B cell (primary cell): ENCODE measurements around the gene HCN2. TPM values are rescaled to one million over a fixed set of nuclear protein-coding genes. Genes with fewer than 3 reads are reported as not detected.

Experiments
- ATAC-seq: fragments of 200-7000 bp; cut with Tn5 transposase; one replicate; pipeline ENCODE4 v1.10.0; 2021; ENCODE audit warnings: low read depth, mild to moderate bottlenecking, moderate number of reproducible peaks, moderate library complexity
- CTCF ChIA-PET: fragments of 350-600 bp; sonication (Branson Sonifier 250); formaldehyde crosslinking; loops from one replicate; lab custom pipeline; 2021; ENCODE audit warnings: antibody characterized with exemption, inconsistent platforms; lab: Charles Lee
- POLR2A ChIA-PET: fragments of 350-600 bp; sonication (Branson Sonifier 250); formaldehyde crosslinking; loops from one replicate; lab custom pipeline; 2021; ENCODE audit warnings: antibody characterized with exemption; lab: Charles Lee
- DNase-seq: peaks from one replicate; pipeline ENCODE4 v3.0.0; 2013
- H2AFZ ChIP-seq: 2 replicates; pipeline ENCODE4 v1.6.1; 2012; ENCODE audit warnings: mild to moderate bottlenecking, low read depth, low read length; ENCODE audit not compliant: insufficient read depth, poor library complexity, severe bottlenecking
- H3K27ac ChIP-seq, 2 donors: 1 replicate in 1 of 2; 2 replicates in 1 of 2; pipeline ENCODE4 v1.5.1; 2012 to 2013; ENCODE audit warnings: low read length in 2 of 2, mild to moderate bottlenecking in 2 of 2, moderate library complexity in 1 of 2
- H3K27me3 ChIP-seq, 4 experiments: fragments of 200-600 bp in 1 of 4; sonication (generic) in 1 of 4; replicated peaks in 1 of 4; 1 replicate in 2 of 4; 2 replicates in 2 of 4; pipeline versions ENCODE4 v1.6.1 to v1.7.0; 2013 to 2016; ENCODE audit warnings: low read length in 3 of 4, mild to moderate bottlenecking in 2 of 4, mixed read lengths in 1 of 4, moderate library complexity in 1 of 4; ENCODE audit not compliant: insufficient read depth in 4 of 4, control insufficient read depth in 3 of 4; ENCODE audit errors: control extremely low read depth in 1 of 4
- H3K36me3 ChIP-seq, 2 experiments: replicated peaks in 1 of 2; 1 replicate in 1 of 2; 2 replicates in 1 of 2; pipeline versions ENCODE4 v1.6.1 to v1.7.1; 2013; ENCODE audit warnings: low read length in 1 of 2; ENCODE audit not compliant: insufficient read depth in 2 of 2, control insufficient read depth in 1 of 2; ENCODE audit errors: control extremely low read depth in 1 of 2, extremely low read depth in 1 of 2
- H3K4me1 ChIP-seq, 2 donors: fragments of 200-600 bp in 1 of 2; sonication (generic) in 1 of 2; 1 replicate in 1 of 2; 2 replicates in 1 of 2; pipeline versions ENCODE4 v1.5.1 to v1.6.1; 2013 to 2017; ENCODE audit warnings: low read length in 2 of 2; ENCODE audit not compliant: control insufficient read depth in 2 of 2, insufficient read depth in 2 of 2
- H3K4me2 ChIP-seq: replicated peaks from 2 replicates; pipeline ENCODE3; 2012; ENCODE audit warnings: mild to moderate bottlenecking, low read depth, low read length; ENCODE audit not compliant: poor library complexity, severe bottlenecking
- H3K4me3 ChIP-seq, 5 experiments: fragments of 200-600 bp in 1 of 5; sonication (generic) in 1 of 5; 1 replicate in 3 of 5; 2 replicates in 2 of 5; pipeline versions ENCODE4 v1.5.1 to v1.7.0; 2011 to 2016; ENCODE audit warnings: low read length in 4 of 5, mild to moderate bottlenecking in 4 of 5, low read depth in 2 of 5, control low read depth in 1 of 5, moderate library complexity in 1 of 5; ENCODE audit not compliant: insufficient read depth in 1 of 5; ENCODE audit errors: control extremely low read depth in 1 of 5, extremely low read depth in 1 of 5
- H3K79me2 ChIP-seq: fragments of 200-600 bp; sonication (generic); one replicate; pipeline ENCODE4 v1.6.0; 2016; ENCODE audit warnings: low read length; ENCODE audit not compliant: control insufficient read depth, insufficient read depth
- H3K9ac ChIP-seq: fragments of 200-600 bp; sonication (generic); 2 replicates; pipeline ENCODE4 v1.6.1; 2017; ENCODE audit warnings: mild to moderate bottlenecking, low read length, moderate library complexity
- H3K9me3 ChIP-seq, 3 donors: one replicate each; pipeline versions ENCODE4 v1.6.1 to v1.7.1; 2013; ENCODE audit warnings: low read length in 2 of 3; ENCODE audit not compliant: control insufficient read depth in 2 of 3, insufficient read depth in 1 of 3; ENCODE audit errors: control extremely low read depth in 1 of 3
- H4K20me1 ChIP-seq: 2 replicates; pipeline ENCODE4 v1.6.0; 2012; ENCODE audit warnings: mild to moderate bottlenecking, low read length; ENCODE audit not compliant: insufficient read depth, control insufficient read depth, poor library complexity, severe bottlenecking
- H3K27ac Mint-ChIP-seq: one replicate; pipeline ENCODE4 v1.8.0; 2021; ENCODE audit warnings: mixed read lengths
- H3K27me3 Mint-ChIP-seq: one replicate; pipeline ENCODE4 v1.8.0; 2021; ENCODE audit warnings: mixed read lengths
- H3K4me1 Mint-ChIP-seq: one replicate; pipeline ENCODE4 v1.8.0; 2021; ENCODE audit warnings: mixed read lengths
- H3K4me3 Mint-ChIP-seq: one replicate; pipeline ENCODE4 v1.8.0; 2021; ENCODE audit warnings: mixed read lengths
- H3K9me3 Mint-ChIP-seq: one replicate; pipeline ENCODE4 v1.8.0; 2022; ENCODE audit warnings: mixed read lengths; ENCODE audit not compliant: insufficient read depth
- EZH2 ChIP-seq: IDR thresholded peaks from 2 replicates; pipeline ENCODE4 v1.6.1; 2012; ENCODE audit warnings: borderline replicate concordance, low read depth, mild to moderate bottlenecking, moderate library complexity, low read length; ENCODE audit not compliant: insufficient read depth, poor library complexity, severe bottlenecking
- WGBS: methylation state at CpG from one replicate; pipeline ENCODE4 v1.1.5; 2013; ENCODE audit warnings: missing lambda C conversion rate; ENCODE audit not compliant: insufficient coverage; 5-methylcytosine and 5-hydroxymethylcytosine counted together
- intact Hi-C: fragments of 100-400 bp; cut with micrococcal nuclease; formaldehyde crosslinking; loops from one replicate; pipeline ENCODE4 v1.10.0; 2022
- polyA plus RNA-seq: library from polyadenylated mRNA; depleted of rRNA; stranded (reverse); fragments of >200 nt; gene quantifications from 2 replicates; pipeline ENCODE4 v1.2.3, GENCODE V29; 2012
- total RNA-seq, 2 donors: library from RNA; stranded (reverse); fragments of 120-200 nt in 1 of 2; gene quantifications; 1 replicate in 1 of 2; 2 replicates in 1 of 2; pipeline versions ENCODE4 v1.2.3 to v1.2.4, GENCODE V29; 2013 to 2022
- TF ChIP-seq, protein P1 (sequence below): fragments of 200-600 bp; IDR thresholded peaks from one replicate; pipeline ENCODE4 v1.8.0; 2022; ENCODE audit warnings: antibody characterized with exemption, mild to moderate bottlenecking

The HCN2 gene
- total and polyA plus RNA-seq, 2 donors (not counting 1 experiment from before 2014, with no cell fraction given) = 0.27 to 0.57 TPM

DNA sequence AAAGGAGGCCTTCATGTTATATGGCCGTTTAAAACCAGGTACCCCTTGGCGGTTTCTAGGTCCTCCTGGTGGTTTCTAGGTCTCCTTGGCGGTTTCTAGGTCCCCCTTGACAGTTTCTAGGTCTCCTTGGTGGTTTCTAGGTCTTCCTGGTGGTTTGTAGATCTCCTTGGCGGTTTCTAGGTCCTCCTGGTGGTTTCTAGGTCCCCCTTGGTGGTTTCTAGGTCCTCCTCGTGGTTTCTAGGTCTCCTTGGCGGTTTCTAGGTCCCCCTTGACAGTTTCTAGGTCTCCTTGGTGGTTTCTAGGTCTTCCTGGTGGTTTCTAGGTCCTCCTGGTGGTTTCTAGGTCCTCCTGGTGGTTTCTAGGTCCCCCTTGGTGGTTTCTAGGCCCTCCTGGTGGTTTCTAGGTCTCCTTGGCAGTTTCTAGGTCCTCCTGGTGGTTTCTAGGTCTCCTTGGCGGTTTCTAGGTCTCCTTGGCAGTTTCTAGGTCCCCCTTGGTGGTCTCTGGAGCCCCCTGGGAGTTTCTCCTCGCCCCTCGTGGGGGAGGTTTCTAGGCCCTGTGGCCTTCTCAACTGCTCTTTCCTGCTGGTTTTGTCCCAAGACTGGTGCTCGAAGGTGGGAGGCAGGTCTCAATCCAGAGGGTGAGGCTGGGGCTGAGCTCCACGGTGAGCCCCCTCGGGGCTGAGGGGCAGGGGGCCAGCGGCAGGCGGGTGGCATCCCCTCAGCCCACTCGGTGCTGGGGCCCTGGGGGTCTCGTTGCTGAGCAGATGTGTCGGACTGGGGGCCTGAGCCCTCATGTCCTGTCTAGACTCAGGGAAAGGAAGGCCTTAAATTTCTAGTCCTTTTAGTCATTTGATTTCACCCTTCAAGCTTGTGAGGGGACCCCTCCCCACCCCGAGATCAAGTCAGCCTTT, 8.0 kb downstream of the HCN2 start:
- H3K79me2 ChIP-seq = no peaks in the 10 kb centered on the region
- H3K27ac ChIP-seq = no peak overlapping the region
- no peak overlapping the region for H3K27ac Mint-ChIP-seq
- POLR2A ChIA-PET = no interaction called here
- no peak overlapping the region for H2AFZ ChIP-seq
- no peak overlapping the region for H3K4me3 ChIP-seq
- H3K36me3 ChIP-seq = no peaks in the 10 kb centered on the region
- WGBS = 73% methylated on average over 16 of the region's 18 CpGs
- H3K27me3 Mint-ChIP-seq = peaks cover 5% of the 10 kb centered on the region
- no peaks in the 10 kb centered on the region for H3K4me1 ChIP-seq
- no peak for ATAC-seq
- no peak for DNase-seq
- TF ChIP-seq, protein P1, sequence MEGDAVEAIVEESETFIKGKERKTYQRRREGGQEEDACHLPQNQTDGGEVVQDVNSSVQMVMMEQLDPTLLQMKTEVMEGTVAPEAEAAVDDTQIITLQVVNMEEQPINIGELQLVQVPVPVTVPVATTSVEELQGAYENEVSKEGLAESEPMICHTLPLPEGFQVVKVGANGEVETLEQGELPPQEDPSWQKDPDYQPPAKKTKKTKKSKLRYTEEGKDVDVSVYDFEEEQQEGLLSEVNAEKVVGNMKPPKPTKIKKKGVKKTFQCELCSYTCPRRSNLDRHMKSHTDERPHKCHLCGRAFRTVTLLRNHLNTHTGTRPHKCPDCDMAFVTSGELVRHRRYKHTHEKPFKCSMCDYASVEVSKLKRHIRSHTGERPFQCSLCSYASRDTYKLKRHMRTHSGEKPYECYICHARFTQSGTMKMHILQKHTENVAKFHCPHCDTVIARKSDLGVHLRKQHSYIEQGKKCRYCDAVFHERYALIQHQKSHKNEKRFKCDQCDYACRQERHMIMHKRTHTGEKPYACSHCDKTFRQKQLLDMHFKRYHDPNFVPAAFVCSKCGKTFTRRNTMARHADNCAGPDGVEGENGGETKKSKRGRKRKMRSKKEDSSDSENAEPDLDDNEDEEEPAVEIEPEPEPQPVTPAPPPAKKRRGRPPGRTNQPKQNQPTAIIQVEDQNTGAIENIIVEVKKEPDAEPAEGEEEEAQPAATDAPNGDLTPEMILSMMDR = no peak
- TF ChIP-seq EZH2 = no peak
- no peaks in the 10 kb centered on the region for H3K4me1 Mint-ChIP-seq
- no peak overlapping the region for H3K9ac ChIP-seq
- H4K20me1 ChIP-seq = no peaks in the 10 kb centered on the region
- CTCF ChIA-PET = no interaction called here
- no peak overlapping the region for H3K4me2 ChIP-seq
- H3K9me3 ChIP-seq = peaks cover 0 to 30% (median 0%) of the 10 kb centered on the region in 3 donors
- intact Hi-C loops = no loop called here
- H3K9me3 Mint-ChIP-seq = no peaks in the 10 kb centered on the region
- no peak overlapping the region for H3K4me3 Mint-ChIP-seq
- H3K27me3 ChIP-seq = peaks cover 0 to 9% (median 0%) of the 10 kb centered on the region in 4 experiments

DNA sequence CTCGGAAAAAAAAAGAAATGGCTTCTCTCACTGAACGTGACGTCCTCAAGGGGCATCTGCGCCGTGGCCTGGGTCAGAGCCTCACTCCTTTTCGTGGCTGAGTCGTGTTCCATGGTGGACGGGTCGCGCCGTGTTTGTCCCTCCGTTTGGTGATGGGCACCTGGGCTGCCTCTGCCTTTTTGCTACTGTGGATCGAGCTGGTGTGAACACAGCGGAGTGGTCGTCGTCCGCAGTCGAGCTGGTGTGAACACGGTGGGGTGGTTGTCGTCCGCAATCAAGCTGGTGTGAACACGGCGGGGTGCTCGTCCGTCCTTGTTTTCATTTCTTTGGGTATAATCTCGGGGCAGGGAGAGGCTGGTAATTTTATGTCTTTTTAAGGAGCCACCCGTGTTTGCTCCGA, 11.6 kb downstream of the HCN2 start:
- Histone ChIP-seq H3K79me2 (no peaks in the 10 kb centered on the region), H3K4me2 (no peak overlapping the region), H3K27me3 (no peaks in the 10 kb centered on the region), H3K9ac (no peak overlapping the region), H3K4me1 (no peaks in the 10 kb centered on the region), H3K36me3 (no peaks in the 10 kb centered on the region), H3K27ac (no peak overlapping the region), H4K20me1 (no peaks in the 10 kb centered on the region), H3K9me3 (peaks cover 0 to 36% (median 0%) of the 10 kb centered on the region in 3 donors), H2AFZ (no peak overlapping the region), H3K4me3 (no peak overlapping the region)
- CTCF ChIA-PET = no interaction called here
- ATAC-seq = no peak
- Mint-ChIP-seq H3K9me3 (no peaks in the 10 kb centered on the region), H3K27me3 (no peaks in the 10 kb centered on the region), H3K27ac (no peak overlapping the region), H3K4me3 (no peak overlapping the region), H3K4me1 (no peaks in the 10 kb centered on the region)
- WGBS = 93% methylated on average over 28 of the region's 28 CpGs
- POLR2A ChIA-PET = no interaction called here
- intact Hi-C loops = no loop called here
- TF ChIP-seq, protein P1 = no peak
- TF ChIP-seq EZH2 = no peak
- DNase-seq = no peak
